Renal pelvis (tissue), 4 donors: ENCODE measurements around the gene MRPS11. TPM values are rescaled to one million over a fixed set of nuclear protein-coding genes. Genes with fewer than 3 reads are reported as not detected.
"Not testable (repeated sequence)": the region's sequence is repeated elsewhere in the genome, so short reads cannot be mapped to it uniquely, and the experiment has no call there.

Experiments
- DNase-seq: peaks from one replicate; pipeline ENCODE4 v3.0.0-alpha.2; 2013
- polyA plus RNA-seq, 3 donors: library from polyadenylated mRNA; unstranded; fragments of 120-200 nt; gene quantifications; one replicate each; pipeline ENCODE4 v1.2.1, GENCODE V29; 2013; ENCODE audit not compliant: insufficient read length in 3 of 3

MRPS11 gene
- polyA plus RNA-seq, 3 donors: 52.1 to 54.0 (median 52.2) TPM

DNA sequence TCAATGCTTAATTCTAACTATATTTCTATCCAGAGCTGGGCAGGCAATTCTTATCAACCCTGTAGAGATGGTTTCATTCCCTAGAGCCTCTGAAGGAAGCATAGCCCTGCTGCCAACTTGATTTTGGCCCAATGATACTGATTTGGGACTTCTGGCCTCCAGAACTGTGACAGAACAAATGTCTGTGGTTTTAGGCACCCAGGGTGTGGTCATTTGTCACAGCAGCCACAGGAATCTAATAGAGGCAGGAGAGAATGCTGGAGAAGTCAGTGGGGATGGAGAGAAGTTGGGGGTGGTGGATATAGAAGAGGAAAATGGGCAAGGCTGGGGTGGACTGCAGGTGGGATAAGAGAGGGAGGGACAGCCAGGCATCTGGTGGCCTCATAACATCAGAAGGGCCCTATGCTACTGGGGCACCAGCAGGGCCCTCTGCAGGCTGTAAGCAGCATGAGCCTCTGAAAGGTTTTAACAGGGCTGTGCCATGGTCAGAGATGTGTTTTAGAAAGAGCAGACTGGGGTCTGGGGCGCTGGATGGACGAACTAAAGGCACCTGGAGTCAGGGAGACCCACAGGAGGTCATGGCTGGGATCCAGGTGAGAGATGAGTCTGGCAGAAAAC lies 19.8 kb downstream of the MRPS11 start:
- no peak for DNase-seq

DNA sequence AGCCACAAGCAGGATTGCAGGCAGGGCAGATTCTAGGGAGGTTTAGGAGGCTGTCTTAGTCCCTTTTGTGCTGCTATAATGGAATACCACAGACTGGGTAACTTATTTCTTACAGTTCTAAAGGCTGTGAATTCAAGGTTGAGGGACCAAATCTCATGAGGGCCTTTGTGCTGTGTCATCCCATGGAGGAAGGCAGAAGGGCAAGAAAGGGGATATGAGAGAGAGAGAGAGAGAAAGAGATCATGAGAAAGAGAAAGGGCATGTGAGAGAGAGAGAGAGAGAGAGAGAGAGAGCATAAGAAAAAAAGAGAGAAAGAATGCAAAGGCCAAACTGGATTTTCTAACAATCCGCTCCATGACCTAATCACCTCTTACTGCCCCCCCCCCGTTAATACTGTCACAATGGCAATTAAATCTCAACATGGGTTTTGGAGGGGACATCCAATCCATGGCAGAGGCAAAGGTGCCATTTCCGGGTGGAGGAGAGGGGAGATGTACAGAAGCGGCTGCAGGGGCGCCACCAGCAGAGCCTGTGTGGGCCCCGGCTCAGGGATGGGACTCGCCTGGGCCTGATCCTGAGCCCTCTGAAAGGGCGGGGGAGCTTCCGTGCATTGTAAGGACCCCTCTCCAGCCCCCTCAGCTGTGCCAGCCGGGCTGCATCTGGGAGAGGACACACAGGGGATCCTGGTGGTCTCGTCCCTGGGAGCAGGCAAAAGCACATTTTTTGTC lies 20.5 kb downstream of the MRPS11 start:
- no peak for DNase-seq

GRCh38 chr15:88489321-88489720 lies 21.8 kb downstream of the MRPS11 start:
- no peak for DNase-seq

DNA sequence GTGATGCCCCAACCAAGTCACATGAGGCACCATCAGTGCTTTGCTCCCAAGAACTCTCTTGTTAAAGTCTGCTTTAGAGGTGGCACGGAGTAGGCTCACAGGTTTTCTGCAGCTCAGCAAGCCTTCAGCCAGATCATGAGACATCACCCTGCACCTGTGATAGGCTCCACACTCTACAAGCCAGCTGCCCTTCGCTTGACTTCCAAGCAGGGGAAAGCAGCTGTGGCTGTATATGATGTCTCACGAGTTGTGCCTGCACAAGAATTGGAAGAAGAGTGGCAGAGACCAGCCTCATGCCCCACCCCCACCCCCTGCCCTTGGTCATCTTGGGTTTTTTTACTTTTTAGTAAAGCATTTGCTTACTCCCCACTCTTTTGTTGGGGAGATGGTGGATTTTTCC lies 22.5 kb downstream of the MRPS11 start:
- no peak for DNase-seq

DNA sequence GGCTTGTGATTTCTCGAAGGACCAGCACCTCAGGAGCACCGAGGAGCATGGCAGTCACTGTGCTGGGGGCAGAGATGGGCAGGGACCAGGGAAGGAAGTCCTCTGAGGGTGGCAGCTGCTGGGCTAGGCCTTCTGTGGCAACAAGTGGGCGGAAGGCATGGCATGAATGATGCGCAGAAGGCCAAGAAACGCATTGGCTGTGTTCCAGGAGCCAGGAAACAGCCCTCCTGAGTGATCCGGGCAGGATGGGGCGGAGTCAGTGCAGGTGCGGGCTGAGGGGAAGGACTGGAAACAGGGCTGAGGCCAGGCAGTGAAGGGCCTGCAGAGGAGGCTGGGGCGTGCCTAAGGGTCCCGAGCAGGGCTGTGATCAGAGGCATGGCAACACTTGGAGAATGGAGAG lies 23.6 kb downstream of the MRPS11 start:
- DNase-seq: no peak

- no peak for DNase-seq
Observed at GRCh38 chr15:88493844-88494243, 26.3 kb downstream of the MRPS11 start.

DNA sequence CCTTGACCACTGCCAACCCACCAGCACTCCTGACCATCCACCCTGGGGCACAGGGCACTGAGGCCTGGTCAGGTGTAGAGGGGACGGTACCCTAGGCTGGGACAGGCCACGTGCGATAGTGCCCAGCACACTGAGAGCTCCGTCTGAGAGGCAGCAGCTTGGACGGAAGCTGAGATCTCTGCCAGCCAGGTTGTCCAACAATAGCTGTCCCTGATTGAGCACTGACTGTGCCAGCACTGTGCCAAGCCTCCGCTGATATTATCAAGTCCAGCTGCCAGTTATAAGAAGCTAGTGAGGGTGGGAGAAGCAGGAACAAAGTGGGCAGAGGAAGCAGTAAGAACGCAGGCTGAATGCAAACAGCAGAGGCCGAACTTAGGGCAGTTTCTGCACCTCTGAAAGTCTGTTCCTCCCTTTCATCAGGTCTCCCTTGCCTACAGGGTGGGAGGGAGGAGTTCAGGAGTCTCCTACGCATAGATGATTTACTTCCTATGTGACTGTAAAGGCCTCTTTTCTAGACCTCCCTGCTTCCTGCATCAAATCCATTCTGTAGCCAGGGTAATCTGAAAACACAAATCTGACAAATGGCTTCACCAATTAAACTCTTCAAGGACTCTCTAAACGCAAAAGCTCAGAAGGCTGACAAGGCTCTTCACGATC lies 29.7 kb downstream of the MRPS11 start:
- DNase-seq: peak; percentile 28

GRCh38 chr15:88498996-88499395 lies 31.5 kb downstream of the MRPS11 start:
- DNase-seq: peak; percentile 4

- DNase-seq: no peak
Observed at GRCh38 chr15:88504445-88504844, 36.9 kb downstream of the MRPS11 start.

DNA sequence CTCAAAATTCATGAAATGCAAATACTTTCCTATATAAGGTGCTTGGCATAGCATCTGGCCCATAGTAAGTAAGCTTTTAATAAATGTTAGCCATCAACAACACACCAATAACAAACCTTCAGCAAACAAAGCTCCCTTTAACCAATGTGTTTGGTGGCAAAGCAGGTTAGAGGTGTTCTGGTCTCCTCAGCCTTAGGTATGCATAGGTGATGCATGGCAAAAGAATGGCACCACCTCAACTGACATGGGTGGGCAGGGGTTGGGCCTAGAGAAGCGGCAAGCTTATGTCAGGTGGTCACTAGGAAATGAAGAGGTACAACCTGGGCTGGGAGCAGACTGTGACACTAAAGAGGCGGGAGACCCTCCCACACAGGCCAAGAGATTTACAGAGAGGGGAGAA lies 38.2 kb downstream of the MRPS11 start:
- DNase-seq: no peak

DNA sequence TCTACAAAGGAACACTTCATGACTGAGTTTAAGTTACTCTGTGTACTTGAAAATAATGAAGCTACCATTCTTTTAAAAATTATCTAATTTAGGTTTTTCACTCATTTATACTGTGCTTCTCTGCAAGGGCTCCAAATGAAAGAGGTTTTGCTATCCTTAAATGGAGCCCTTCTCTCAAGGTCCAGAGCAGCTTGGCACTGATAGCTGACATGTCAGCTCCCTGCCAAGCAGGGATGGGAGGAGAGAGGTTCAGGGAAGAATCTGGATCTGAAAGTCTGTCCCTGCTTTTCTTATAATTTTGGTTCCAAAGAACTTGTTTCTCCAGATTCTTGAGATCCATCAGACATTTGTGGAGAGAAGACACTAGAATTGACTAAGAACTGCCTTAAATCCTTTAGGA lies 39.1 kb downstream of the MRPS11 start:
- DNase-seq: no peak

GRCh38 chr15:88509321-88509720 lies 41.8 kb downstream of the MRPS11 start:
- DNase-seq: no peak

GRCh38 chr15:88509964-88510363 lies 42.5 kb downstream of the MRPS11 start:
- DNase-seq: no peak

DNA sequence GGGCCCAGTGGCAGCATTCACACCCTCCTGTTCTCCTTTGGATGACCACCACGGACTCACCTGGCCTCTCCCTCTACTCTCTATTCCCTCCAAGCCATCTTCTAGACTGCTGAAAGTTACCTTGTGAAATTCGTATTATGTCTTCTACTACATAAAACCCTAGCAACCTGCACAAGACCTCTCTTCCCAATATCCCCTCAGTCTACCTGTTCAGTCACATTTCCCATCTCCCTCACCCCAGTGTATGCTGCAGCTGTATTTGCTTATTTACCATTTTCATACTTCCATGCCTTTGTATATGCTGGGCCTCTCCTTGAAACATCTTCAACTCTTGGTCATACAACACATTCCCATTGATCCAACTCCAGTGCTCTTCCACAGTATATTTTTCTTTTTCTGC lies 43.7 kb downstream of the MRPS11 start:
- DNase-seq: no peak

GRCh38 chr15:88512078-88512477 lies 44.6 kb downstream of the MRPS11 start:
- DNase-seq: no peak

- DNase-seq: no peak
Observed at GRCh38 chr15:88512601-88513000, 45.1 kb downstream of the MRPS11 start.

DNA sequence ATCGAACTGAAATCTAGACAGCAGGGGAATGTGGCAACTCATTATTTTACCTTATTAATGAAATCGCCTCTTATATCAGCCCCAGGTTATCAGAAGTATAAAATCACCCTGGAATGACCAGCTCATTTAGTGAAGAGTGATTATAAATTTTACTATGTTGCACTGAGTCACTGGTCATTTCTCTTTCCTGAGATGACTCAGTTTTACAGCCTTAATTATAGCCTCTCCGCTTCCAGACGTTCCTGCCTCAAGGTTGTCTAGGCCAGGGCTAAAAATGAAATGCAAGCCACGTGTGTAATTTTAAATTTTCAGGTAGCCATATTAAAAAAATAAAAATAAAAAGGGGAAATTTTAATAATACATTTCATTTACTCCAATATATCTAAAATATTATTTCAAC lies 45.7 kb downstream of the MRPS11 start:
- DNase-seq: no peak

DNA sequence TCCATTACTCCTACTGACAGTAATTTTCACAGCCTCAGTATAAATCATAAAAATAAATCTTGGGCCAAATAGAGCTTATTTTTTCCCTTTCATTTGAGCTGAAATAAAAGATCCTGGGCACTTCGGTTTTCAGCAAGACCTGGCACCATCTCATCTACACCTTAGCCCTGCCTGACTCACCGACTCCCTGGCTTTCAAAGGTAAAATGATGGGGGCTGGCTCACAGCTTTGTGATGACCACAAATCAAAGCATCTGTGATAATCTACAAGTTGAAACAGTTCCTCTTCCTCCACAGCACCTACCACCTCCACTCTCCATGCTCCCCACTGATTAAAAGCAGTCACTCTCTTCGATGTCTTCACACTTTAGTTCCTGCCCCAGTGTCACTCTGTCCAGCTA lies 51.4 kb downstream of the MRPS11 start:
- DNase-seq: no peak

GRCh38 chr15:88524094-88524493 lies 56.6 kb downstream of the MRPS11 start:
- not testable (repeated sequence) for DNase-seq

GRCh38 chr15:88525418-88525817 lies 57.9 kb downstream of the MRPS11 start:
- DNase-seq: no peak

GRCh38 chr15:88526247-88526879 lies 58.9 kb downstream of the MRPS11 start:
- no peak for DNase-seq

DNA sequence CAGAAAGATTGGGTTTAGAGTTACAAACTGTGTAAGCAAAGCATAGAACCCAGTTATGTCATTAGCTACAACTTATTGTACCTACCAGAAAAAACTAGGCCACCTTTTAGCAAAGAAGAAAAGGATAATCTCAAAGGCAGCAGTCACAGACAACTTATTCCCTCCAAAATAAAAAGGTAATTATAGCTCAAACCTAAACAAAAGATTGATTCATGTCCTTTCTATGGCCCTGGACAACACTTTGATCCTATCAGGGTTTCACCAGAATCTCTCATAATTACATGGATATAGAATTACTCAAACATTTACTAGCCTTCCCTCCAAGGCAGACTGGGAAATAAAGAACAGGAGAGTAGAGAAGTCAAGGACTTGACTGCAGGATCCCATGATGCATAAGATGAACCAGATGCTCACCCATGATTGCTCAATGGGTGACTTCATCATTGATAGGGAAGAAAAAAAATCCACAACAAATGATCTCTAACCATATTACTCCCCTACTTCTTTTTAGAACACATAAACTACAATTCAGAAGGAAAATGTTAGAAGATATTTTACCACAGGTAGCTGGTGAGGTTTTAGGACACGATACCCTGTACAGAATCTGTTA lies 61.6 kb downstream of the MRPS11 start:
- no peak for DNase-seq
